ENCODE data around the gene TMEM187. TPM values are rescaled to one million over a fixed set of nuclear protein-coding genes. Genes with fewer than 3 reads are reported as not detected.

TMEM187 gene
- total RNA-seq, 2 donors from 2014 or later, result 4.8 to 8.1 TPM

DNA sequence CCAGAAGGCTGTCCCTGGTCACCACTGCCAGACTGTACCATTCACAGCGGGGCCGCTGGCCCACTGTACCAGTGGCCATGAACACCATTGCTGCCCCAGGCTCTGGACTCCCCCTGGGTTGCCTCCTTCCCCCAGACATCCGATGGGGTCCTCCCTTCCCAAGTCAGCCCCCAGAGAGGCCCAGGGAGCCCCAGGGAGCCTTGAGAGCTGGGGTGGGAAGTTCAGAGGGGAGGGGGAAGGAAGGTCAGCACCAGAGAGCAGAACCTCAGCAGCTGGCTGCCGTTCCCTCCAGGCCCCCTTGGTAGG lies 46.0 kb upstream of the TMEM187 start:
- Mint-ChIP-seq H3K4me1 (peaks cover 6% of the 10 kb centered on the region), H3K36me3 (ENCODE audit: low read depth) (peaks cover 8% of the 10 kb centered on the region), H3K27me3 (ENCODE audit: insufficient read depth) (no peaks in the 10 kb centered on the region), H3K9me3 (peaks cover 66% of the 10 kb centered on the region), H3K4me3 (peak overlapping the region; percentile 71), H3K27ac (no peak overlapping the region)
- no peak for DNase-seq
- no peaks in the 10 kb centered on the region for H3K27me3 ChIP-seq (ENCODE audit: control insufficient read depth, insufficient read depth, low read length, poor library complexity, severe bottlenecking)
- peaks cover 4% of the 10 kb centered on the region for H3K36me3 ChIP-seq (ENCODE audit: control insufficient read depth, insufficient read depth, low read length)
- H3K4me3 ChIP-seq (ENCODE audit: low read length), result no peak overlapping the region
- H3K9me3 ChIP-seq (ENCODE audit: control insufficient read depth, low read length), result no peaks in the 10 kb centered on the region
- TF ChIP-seq, protein P1, sequence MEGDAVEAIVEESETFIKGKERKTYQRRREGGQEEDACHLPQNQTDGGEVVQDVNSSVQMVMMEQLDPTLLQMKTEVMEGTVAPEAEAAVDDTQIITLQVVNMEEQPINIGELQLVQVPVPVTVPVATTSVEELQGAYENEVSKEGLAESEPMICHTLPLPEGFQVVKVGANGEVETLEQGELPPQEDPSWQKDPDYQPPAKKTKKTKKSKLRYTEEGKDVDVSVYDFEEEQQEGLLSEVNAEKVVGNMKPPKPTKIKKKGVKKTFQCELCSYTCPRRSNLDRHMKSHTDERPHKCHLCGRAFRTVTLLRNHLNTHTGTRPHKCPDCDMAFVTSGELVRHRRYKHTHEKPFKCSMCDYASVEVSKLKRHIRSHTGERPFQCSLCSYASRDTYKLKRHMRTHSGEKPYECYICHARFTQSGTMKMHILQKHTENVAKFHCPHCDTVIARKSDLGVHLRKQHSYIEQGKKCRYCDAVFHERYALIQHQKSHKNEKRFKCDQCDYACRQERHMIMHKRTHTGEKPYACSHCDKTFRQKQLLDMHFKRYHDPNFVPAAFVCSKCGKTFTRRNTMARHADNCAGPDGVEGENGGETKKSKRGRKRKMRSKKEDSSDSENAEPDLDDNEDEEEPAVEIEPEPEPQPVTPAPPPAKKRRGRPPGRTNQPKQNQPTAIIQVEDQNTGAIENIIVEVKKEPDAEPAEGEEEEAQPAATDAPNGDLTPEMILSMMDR (conservative IDR thresholded peaks at IDR 0.05), result no peak
- peak overlapping the region; percentile 94 for H3K27ac ChIP-seq (ENCODE audit: low read depth, low read length)
- WGBS, 2 experiments (ENCODE audit: insufficient coverage in 1 of 2, insufficient read length in 1 of 2), result 23% methylated on average over 3 of the region's 4 CpGs; no CpG with 5 or more reads in 1 of the 2 experiments
- H3K9ac ChIP-seq (ENCODE audit: extremely low read depth, low read length, poor library complexity, severe bottlenecking), result no peak overlapping the region
- H3K4me1 ChIP-seq (ENCODE audit: control insufficient read depth, insufficient read depth, low read length), result no peaks in the 10 kb centered on the region

DNA sequence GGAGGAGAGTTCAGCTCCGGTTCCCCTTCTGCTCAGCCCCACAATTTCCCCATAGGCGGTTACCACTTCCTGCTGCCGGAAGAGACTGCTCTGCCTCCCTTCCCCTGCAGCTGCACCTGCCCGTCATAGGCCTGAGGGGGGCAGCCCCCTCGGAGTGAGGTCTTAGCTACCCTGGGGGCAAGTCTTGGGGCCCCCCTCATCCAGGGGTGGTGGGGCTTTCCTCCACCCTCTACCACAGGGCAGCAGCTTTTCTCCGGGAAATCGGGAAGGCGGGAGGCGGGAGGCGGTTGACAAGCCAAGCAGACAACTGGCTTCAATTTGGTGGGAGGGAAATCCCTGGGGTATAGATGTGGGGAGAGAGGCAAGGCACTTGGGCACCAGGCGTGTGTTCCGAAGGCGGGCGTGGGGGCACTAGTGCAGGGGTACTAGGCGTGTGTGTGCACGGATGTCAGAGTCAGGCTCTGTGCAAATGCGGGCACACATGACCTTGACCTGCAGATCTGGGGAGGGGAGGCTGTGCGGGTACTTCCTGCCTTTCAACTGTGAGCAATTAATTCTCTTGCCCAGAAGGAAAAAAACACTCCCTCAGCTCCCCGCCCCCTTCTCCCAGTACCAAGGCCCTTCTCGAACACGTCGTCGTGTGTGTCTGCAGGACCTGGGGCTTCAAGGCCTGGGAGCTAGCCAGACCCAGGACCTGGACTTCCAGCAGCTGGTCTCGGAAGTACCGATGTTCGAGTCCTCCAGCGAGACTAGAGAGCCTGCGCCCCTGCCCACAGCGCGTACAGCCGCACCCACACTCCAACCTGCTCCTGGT lies 45.5 kb upstream of the TMEM187 start:
- Histone ChIP-seq H3K27ac (ENCODE audit: low read depth, low read length) (peak overlapping the region; percentile 94), H3K4me1 (ENCODE audit: control insufficient read depth, insufficient read depth, low read length) (no peaks in the 10 kb centered on the region), H3K9ac (ENCODE audit: extremely low read depth, low read length, poor library complexity, severe bottlenecking) (peak overlapping the region; percentile 79), H3K4me3 (ENCODE audit: low read length) (peak overlapping the region; percentile 82), H3K36me3 (ENCODE audit: control insufficient read depth, insufficient read depth, low read length) (peaks cover 5% of the 10 kb centered on the region), H3K9me3 (ENCODE audit: control insufficient read depth, low read length) (no peaks in the 10 kb centered on the region), H3K27me3 (ENCODE audit: control insufficient read depth, insufficient read depth, low read length, poor library complexity, severe bottlenecking) (no peaks in the 10 kb centered on the region)
- TF ChIP-seq, protein P1 (conservative IDR thresholded peaks at IDR 0.05), result no peak
- Mint-ChIP-seq H3K4me3 (peak overlapping the region; percentile 71), H3K27me3 (ENCODE audit: insufficient read depth) (no peaks in the 10 kb centered on the region), H3K36me3 (ENCODE audit: low read depth) (peaks cover 12% of the 10 kb centered on the region), H3K4me1 (peaks cover 6% of the 10 kb centered on the region), H3K27ac (peak overlapping the region; percentile 86), H3K9me3 (peaks cover 70% of the 10 kb centered on the region)
- DNase-seq, result no peak
- 10 to 29% methylated on average over 7 to 25 of the region's 31 CpGs for WGBS, 2 experiments (ENCODE audit: insufficient coverage in 1 of 2, insufficient read length in 1 of 2)

DNA sequence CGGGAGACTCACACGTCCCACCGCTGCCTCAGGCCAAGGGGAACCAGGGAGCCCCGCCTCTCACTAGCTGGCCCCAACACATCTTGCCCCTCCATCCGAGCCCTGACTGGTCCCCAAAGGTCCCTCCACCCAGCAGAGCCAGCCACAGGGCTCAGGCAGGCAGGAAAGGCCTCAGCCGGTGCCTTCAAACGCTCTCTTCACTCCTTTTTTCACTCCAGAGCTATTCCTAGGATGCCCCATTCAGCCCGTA lies 45.0 kb upstream of the TMEM187 start:
- no peaks in the 10 kb centered on the region for H3K27me3 ChIP-seq (ENCODE audit: control insufficient read depth, insufficient read depth, low read length, poor library complexity, severe bottlenecking)
- no peaks in the 10 kb centered on the region for H3K4me1 ChIP-seq (ENCODE audit: control insufficient read depth, insufficient read depth, low read length)
- H3K27me3 Mint-ChIP-seq (ENCODE audit: insufficient read depth), result no peaks in the 10 kb centered on the region
- no peaks in the 10 kb centered on the region for H3K9me3 ChIP-seq (ENCODE audit: control insufficient read depth, low read length)
- H3K27ac ChIP-seq (ENCODE audit: low read depth, low read length), result peak overlapping the region; percentile 94
- peak overlapping the region; percentile 71 for H3K4me3 Mint-ChIP-seq
- H3K4me3 ChIP-seq (ENCODE audit: low read length), result peak overlapping the region; percentile 82
- peaks cover 5% of the 10 kb centered on the region for H3K36me3 ChIP-seq (ENCODE audit: control insufficient read depth, insufficient read depth, low read length)
- peaks cover 71% of the 10 kb centered on the region for H3K9me3 Mint-ChIP-seq
- H3K36me3 Mint-ChIP-seq (ENCODE audit: low read depth), result peaks cover 12% of the 10 kb centered on the region
- 3% methylated on average over 8 of the region's 8 CpGs; no CpG with 5 or more reads in 1 of the 2 experiments for WGBS, 2 experiments (ENCODE audit: insufficient coverage in 1 of 2, insufficient read length in 1 of 2)
- peak overlapping the region; percentile 79 for H3K9ac ChIP-seq (ENCODE audit: extremely low read depth, low read length, poor library complexity, severe bottlenecking)
- H3K27ac Mint-ChIP-seq, result peak overlapping the region; percentile 86
- no peak for DNase-seq
- TF ChIP-seq, protein P1 (conservative IDR thresholded peaks at IDR 0.05), result no peak
- peaks cover 3% of the 10 kb centered on the region for H3K4me1 Mint-ChIP-seq
